ENCODE results near the gene CUL5.
"Not testable (repeated sequence)": the region's sequence is repeated elsewhere in the genome, so short reads cannot be mapped to it uniquely, and the experiment has no call there.

CUL5 gene

GRCh38 chr11:108025387-108026080, 16.8 kb downstream of the CUL5 start:
- no peak for DNase-seq

DNA sequence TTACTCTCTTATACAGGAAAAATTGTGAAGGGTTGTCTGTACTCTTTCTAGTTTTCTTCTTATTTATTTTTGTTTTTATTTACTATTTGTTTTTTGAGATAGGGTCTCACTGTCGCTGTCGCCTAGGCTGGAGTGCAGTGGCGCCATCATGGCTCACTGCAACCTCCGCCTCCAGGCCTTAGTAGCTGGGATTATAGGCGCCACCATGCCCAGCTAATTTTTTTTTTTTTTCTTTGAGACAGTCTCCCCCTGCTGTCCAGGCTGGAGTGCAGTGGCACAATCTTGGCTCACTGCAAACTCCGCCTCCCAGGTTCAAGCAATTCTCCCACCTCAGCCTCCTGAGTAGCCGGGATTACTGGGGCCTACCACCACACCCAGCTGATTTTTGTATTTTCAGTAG, 18.4 kb downstream of the CUL5 start:
- DNase-seq = no peak

DNA sequence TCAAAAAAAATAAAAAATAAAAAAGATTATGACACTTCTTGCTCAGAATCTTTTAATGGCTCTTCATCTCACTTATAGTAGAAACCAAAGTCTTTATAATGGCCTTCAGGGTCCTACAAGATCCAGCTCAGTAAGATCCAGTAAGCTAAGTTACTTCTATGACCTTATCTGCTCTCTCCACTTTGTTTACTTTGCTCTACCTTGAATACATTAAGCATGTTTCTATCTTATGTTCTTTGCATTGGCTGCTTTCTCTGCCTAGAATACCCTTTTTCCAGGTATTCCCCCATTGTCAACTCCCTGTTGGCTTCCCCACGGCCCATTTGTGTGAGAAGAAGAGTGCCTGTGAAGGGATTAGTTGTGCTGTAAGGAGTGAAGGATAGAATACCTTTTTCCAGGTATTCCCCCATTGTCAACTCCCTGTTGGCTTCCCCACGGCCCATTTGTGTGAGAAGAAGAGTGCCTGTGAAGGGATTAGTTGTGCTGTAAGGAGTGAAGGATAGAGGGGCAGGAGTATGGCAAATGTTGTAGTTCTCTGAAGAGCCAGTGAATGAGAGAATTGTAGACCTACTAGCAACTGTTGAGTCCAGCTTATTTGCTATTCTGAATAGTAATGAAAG, 20.2 kb downstream of the CUL5 start:
- not testable (repeated sequence) for DNase-seq

- DNase-seq = not testable (repeated sequence)
These were observed 22.9 kb downstream of the CUL5 start for GRCh38 chr11:108031604-108032003.

DNA sequence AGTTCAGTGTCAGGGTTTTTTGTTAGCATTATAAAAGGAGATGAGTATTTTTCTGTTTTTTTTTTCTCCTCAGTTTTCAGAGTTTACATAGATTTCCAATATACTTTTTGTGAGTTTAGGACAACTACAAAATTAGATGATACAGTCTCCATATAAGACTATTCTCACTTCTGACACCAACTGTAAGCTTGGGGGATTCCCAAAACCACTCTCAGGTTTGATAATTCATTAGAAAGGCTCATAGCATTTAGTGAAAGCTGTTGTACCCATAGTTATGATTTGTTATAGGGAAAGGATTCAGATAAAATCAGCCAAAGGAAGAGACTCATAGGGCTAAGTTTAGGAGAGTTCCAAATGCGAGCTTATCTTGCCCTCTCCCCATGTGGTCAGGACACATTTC, 24.1 kb downstream of the CUL5 start:
- no peak for DNase-seq

DNA sequence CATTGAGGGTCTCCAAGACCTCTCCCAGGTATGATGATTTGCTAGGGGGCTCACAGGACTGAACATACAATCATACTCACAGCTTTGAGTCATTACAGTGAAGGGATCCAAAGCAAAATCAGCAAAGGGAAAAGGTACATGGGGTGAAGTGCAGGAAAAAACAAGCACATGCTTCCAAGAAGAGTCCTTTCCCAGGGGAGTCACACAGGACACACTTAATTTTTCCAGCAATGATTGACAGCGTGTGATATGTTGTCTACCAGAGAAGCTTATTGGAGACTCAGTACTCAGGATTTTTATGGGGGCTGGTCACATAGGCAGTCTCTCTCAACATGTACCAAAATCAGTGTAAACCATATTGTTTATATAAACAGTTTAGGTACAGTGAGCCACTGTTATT, 25.3 kb downstream of the CUL5 start:
- no peak for DNase-seq

- DNase-seq = no peak
These were observed 26.3 kb downstream of the CUL5 start for GRCh38 chr11:108034952-108035351.

DNA sequence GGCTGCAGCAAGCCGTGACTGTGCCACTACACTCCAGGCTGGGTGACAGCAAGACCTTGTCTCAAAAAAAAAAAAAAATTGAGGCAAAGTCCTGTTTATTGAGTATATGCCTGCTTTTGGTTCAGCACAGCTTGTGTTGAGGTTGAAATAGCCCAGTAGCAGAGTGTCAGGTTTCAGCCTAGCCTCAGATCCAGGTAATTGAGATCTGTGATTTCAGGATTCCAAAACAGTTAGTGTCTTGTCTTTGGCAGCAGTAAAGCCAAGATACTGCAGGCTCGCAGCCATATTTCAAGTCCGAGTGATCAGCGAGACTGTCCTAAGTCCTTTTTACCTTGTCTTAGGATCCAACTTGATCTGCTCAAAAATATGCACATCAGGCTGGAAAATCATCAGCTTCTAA, 27.0 kb downstream of the CUL5 start:
- DNase-seq = no peak

DNA sequence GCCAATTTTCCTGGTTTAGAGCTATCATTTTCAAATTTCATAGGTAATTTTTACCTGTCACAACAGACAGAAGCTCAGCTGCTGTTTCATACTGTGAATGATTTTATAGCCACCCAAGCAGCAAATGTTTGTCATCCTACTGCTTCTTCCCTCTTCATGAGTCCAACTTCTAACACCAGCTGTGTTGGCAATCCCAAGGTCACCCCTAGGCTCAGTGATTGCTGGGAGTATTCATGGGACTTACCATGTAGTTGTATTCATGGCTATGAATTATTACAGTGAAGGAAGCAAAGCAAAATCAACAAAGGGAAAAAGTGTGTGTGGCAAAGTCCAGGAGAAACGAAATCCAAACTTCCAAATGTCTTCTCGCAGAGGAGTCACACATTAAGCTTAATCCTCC, 28.5 kb downstream of the CUL5 start:
- DNase-seq = no peak

DNA sequence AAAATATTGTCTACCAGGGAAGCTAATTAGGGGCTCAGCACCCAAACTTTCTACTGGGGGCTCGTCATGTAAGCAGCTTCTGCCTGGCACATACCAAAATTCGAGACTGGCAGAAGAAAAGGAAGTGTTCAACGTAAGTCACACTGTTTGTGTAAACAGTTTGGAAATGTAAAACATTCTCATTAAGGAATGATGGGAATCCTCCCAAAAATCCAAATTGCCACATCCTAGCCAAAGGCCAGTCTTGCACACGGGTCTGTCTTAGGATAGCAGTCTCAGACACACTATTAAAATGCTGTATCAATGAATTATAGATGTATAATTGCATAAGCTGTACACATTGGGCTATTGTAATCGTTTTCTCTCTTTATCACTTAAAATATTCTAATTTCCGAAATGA, 28.9 kb downstream of the CUL5 start:
- no peak for DNase-seq

- DNase-seq = no peak
These were observed 39.6 kb downstream of the CUL5 start for GRCh38 chr11:108048269-108048668.

DNA sequence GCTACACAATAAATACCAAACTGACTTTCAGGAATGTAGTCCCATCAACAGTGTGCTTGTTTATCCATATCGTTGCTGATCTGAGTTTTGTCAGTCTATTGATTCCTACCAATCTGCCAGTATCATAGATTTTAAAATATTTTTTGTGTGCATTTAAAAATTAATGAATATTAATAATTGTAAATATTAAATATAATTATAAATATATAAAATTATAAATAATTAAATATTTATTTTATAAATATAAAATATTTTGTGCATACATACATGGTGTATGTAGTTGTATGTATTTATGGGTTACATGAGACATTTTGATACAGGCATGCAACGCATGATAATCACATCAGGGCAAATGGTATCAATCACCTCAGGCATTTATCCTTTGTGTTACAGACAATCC, 53.6 kb downstream of the CUL5 start:
- no peak for DNase-seq

DNA sequence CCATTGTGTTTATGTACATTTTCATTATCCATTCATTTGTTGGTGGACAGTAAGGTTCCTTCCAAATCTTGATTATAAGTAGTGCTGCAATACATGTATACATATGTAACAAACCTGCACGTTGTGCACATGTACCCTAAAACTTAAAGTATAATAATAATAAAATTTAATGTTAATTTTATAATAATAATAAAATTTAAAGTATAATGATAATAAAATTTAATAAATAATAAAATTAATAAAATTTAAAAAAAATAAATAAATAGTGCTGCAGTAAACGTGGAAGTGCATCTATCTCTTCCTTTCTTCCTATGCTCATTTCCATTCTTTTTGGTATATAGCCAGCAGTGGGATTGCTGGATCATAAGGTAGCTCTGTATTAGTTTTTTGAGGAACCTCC, 54.7 kb downstream of the CUL5 start:
- no peak for DNase-seq

GRCh38 chr11:108069947-108070346, 61.2 kb downstream of the CUL5 start:
- DNase-seq = peak in 1 of 2 donors; percentile 57

GRCh38 chr11:108084811-108085210, 76.1 kb downstream of the CUL5 start:
- DNase-seq = no peak

GRCh38 chr11:108085672-108086071, 77.0 kb downstream of the CUL5 start:
- no peak for DNase-seq

GRCh38 chr11:108092134-108092533, 83.4 kb downstream of the CUL5 start:
- no peak for DNase-seq

DNA sequence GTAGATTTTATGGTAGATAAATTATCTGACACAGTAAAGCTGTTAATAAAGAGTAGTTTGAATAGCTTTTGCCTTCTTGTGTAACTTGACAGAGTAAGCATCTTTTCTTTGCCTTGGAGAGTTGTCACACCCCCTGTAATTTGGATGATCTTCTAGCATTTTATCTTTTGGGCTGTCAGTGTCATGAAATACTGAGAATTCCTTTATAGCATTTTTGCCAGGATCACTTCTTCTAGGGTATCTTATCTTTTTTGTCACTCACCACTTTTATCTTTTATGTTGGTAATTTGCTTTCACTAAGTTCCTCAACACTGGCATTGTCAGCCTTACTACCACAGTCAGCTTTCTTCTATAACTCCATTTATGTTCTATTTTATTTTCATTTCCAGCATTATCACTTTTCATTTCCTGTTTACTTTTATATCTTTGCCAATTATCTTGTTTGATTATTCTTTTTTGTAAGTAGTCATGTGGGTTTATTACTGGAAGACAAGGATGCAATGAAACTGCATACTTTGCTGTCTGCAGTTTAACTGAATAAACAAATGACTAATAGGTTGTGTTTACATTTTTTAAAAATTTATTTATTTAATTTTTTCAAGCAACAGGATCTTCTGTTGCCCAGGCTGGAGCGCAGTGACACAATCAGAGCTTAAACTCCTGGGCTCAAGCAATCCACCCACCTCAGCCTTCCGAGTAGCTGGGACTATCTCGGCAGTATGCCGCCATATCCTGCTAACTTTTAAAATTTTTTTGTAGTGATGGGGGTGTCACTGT, 84.6 kb downstream of the CUL5 start:
- DNase-seq = no peak

- DNase-seq = no peak
These were observed 88.5 kb downstream of the CUL5 start for GRCh38 chr11:108097179-108097578.

- DNase-seq = no peak
These were observed 92.5 kb downstream of the CUL5 start for GRCh38 chr11:108101090-108101775.

DNA sequence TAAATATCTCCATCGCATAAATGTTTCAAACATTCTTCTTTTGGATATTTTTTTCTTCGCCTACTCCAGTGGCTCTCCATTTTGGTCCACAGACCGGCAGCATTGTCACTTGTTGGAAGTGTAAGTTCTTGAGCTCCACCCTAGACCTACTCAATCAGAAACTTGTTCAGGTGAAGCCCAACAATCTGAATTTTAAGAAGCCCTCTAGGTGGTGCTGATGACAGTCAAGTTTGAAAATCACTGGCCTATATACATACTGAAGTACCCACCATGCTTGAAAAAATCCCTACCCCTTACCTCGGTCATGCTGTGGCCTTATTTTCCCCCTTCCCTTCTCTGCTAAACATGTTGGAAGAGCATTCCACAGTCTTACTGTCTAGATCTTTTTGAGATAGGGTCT, 102.4 kb downstream of the CUL5 start:
- DNase-seq = no peak

GRCh38 chr11:108112057-108112456, 103.4 kb downstream of the CUL5 start:
- no peak for DNase-seq

DNA sequence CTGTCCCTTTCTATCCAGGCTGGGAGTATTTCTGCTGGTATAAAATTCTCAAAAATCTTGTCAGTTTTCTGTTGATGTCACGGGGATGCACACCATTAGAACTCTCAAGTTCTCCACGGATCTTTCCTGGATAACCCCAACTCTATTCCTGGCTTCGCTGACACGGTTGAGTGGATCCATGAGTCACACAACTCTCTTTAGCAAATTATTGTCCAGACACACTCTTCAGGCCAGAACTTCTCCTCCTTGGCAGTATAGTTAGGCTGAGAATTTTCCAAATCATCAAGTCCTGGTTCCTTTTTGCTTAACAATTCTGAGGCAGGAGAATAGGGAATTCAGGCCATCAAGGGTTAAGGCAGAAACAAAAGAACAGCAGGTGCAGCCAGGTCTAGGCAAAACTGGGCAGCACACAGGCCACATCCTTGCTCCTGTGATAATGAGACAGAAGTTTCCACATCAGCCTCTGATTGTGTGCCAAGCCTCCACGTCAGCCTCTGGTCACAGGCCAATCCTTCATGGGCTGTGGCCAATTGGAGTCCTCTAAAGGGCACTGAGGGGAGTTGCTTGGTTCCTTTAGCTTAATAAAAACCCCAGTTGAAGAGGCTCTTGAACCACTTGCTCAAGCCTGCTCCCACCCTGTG, 106.9 kb downstream of the CUL5 start:
- no peak for DNase-seq

Data from CD4-positive, alpha-beta T cell treated with Interleukin-4 for 1 hour (primary cell).